GM21576 (cell line): Measurements from ENCODE around the gene KRTAP1-3.
"Not testable (repeated sequence)": the region's sequence is repeated elsewhere in the genome, so short reads cannot be mapped to it uniquely, and the experiment has no call there.

ENCODE experiments used
- ATAC-seq: cut with Tn5 transposase; IDR thresholded peaks from one replicate; pipeline ENCODE4 v1.9.1; 2021; ENCODE audit warnings: mild to moderate bottlenecking, moderate library complexity; ENCODE audit not compliant: unreplicated experiment

Gene KRTAP1-3

GRCh38 chr17:41054556-41054955 is 19.9 kb upstream of the KRTAP1-3 start:
- ATAC-seq: not testable (repeated sequence)

- no peak for ATAC-seq
Measured at GRCh38 chr17:41054025-41054424, 19.4 kb upstream of the KRTAP1-3 start.

GRCh38 chr17:41052566-41052965 is 17.9 kb upstream of the KRTAP1-3 start:
- ATAC-seq: no peak

- ATAC-seq: no peak
Measured at GRCh38 chr17:41049110-41049509, 14.4 kb upstream of the KRTAP1-3 start.

DNA sequence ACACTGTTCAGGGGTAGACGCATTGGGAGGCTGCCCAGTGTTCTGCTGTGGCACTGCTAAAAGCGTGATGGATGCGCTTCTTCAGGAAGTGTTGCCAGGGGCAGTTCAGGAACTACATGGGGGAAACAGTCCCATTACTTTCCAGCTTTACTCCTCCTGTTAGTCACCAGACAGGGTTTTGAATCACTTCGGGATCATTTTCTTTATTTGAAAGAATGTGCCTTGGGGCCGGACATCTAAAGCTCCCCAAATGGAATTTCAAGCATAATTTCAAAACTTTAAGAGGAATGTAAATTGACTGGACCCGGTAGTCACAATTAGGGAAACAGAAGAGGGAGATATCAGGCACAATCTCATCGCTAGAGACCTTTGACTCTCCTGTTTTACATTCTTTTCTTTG is 13.8 kb upstream of the KRTAP1-3 start:
- no peak for ATAC-seq

DNA sequence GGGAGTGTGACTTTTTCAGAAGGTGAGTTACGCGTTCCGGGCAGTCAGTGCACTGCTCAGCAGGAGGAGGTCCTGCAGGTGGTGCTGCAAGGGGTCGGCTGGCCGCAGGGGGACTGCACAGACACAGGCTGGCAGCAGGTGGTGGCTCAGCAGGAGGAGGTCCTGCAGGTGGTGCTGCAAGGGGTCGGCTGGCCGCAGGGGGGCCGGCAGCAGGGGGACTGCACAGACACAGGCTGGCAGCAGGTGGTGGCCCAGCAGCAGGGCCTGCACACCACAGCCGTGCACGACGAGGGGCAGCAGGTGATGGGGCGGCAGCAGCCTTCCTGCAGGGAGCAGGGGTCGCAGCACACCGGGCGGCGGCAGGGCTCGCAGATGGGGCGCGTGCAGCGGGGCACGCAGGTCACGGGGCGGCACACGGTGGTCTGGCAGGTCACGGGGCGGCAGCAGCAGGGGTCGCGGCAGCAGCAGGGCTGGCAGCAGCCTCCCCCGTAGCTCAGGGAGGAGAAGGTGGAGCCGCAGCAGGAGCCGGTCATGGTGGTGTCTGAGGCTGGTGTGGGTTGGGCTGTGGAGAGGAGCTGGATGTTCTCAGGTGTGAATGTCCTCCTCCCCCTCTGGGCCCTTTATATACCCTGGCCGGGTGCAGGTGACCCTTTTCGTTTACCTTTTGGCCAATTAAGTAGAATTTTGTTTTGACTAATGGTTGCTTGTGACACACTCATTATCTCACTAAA is 12.2 kb upstream of the KRTAP1-3 start, which contains the start of gene KRTAP2-1:
Gene KRTAP2-1, minus strand, starts transcription at position 582 of the 731 bp plus-strand sequence. Its CDS starts 49 bp downstream, at position 533.
- not testable (repeated sequence) for ATAC-seq

DNA sequence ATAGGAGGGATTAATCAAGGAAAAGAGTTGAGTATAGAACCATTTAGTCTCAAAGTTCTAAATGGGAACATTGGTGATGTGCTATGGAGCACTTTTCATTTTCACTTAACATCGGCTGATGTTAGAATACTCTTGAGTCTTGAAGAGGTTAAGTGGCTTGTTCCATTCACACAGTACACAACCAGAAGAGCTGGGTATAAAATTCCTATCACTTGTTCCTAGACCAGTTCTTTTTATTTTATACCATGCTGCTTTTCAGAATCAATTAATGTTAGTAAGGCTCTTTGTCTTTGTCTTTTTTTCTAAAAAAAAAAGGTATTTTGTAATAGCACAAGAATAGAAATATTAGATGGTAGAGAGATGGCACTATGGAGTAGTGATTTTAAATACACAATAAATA is 8.3 kb upstream of the KRTAP1-3 start:
- no peak for ATAC-seq

GRCh38 chr17:41040783-41041571 is 6.3 kb upstream of the KRTAP1-3 start, which contains the start of gene KRTAP1-1:
TSS of gene KRTAP1-1 (minus strand) at chr17:41041450. CDS start at chr17:41041397, 53 bp downstream.
- ATAC-seq: not testable (repeated sequence)

- ATAC-seq: no peak
Measured at GRCh38 chr17:41037853-41038350, 3.2 kb upstream of the KRTAP1-3 start.

DNA sequence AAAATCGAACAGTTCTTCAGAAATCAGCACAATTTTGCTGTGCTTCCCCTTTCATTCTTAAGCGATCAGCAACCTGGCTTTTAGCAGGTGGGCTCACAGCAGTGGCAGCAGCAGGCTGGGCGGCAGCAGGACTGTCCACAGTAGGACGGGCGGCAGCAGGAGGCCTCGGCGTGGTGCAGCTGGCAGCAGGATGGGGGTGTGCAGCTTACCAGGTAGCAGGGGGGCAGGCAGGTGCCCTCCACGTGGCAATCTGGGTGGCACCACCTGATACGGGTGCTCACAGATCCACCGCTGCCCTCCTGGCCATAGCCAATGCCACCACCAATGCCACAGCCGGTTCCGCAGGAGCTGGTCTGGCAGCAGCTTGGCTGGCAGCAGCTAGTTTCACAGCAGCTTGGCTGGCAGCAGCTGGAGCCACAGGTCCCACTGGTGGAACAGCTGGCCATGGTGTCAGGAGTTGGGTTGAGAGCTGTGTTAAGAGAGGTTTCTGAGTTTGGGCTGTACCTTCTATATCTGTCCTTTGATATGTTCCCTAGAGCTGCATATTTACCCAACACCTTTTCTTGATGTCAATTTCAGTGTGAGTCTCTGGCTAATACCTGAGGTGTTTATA is 4.9 kb downstream of the KRTAP1-3 start, which contains the start of gene KRTAP1-4:
Gene KRTAP1-4, minus strand, starts transcription at position 563 of the 613 bp plus-strand sequence. Its CDS starts 117 bp downstream, at position 446.
- ATAC-seq: no peak

DNA sequence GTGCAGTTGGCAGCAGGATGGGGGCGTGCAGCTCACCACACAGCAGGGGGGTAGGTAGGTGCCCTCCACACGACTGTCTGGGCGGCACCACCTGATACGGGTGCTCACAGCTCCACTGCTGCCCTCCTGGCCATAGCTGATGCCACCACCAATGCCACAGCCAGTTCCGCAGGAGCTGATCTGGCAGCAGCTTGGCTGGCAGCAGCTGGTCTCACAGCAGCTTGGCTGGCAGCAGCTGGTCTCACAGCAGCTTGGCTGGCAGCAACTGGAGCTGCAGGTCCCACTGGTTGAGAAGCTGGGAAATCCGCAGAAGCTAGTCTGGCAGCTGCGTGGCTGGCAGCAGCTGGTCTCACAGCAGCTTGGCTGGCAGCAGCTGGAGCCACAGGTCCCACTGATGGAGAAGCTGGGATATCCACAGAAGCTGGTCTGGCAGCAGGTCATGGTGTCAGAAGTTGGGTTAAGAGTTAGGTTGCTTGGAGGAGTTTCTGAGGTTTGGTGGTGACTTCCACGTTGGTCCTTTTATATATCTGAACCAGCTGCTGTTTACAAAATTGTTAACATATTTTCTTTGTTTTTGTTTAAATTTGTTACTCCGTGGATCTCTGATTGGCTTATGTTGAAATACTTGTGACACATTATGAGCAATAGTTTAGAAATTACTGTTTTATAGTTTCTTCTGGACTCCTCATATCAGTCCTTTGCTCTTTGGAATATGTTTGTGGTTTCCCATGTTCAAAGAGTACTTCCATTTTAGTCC is 7.8 kb downstream of the KRTAP1-3 start, which contains the start of gene KRTAP1-5:
Gene KRTAP1-5, minus strand, starts transcription at position 494 of the 757 bp plus-strand sequence. Its CDS starts 53 bp downstream, at position 441.
- no peak for ATAC-seq

DNA sequence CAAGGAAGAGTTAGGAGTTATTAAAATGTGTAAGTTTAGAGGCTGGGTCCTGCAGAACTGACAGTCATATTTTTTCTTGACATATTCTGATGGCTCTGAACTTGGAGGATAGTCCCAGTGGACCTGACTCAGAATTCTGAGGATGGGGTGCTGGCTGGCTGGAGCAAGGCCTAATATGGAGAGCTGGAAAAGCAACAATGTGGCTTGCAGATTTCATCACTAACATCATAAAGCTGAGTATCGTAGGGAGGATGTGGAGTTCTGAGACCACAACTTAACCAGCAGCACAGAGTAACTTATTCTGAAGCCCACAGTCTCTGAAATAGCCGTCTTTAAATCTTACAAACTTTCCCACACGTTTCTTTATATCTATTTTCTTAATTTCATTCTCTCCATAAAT is 10.0 kb downstream of the KRTAP1-3 start:
- no peak for ATAC-seq

GRCh38 chr17:41020336-41020735 is 14.3 kb downstream of the KRTAP1-3 start:
- ATAC-seq: no peak

DNA sequence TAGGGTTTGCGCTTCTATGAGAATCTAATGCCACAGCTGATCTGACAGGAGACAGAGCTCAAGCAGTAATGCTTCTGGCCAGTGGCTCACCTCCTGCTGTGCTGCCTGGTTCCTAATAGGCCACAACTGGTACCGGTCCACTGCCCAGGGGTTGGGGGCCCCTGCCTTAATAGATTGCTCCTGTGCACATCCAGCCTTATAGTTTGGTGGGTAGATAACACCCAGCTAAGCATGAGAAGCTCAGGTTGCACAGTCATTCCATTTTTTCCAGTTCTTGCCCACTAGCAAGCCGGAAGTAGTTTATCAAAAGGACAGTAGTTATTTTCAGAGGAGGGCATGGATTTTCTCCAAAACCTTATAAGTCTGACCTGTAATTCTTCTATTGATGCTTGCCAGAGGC is 15.3 kb downstream of the KRTAP1-3 start:
- no peak for ATAC-seq

DNA sequence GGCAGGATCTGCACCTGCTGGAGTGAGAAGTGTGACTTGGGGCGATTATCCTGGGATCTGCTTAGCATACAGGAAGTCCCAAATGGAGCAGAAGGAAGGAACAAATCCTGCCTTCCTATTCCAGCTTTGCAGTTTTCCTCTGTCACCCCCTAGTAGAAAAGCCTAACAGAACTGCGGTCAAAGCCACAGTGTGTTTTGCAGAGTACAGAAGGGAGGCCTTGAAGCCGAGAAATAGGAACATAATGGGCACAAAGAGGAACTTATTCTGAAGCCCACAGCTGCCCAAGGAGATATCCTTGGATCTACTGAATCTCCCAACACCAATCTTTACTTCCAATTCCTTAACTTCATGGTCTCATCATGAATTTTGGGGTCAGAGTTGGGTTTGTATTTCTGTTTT is 16.1 kb downstream of the KRTAP1-3 start:
- ATAC-seq: no peak

- ATAC-seq: no peak
Measured at GRCh38 chr17:41016578-41017215, 18.0 kb downstream of the KRTAP1-3 start.

DNA sequence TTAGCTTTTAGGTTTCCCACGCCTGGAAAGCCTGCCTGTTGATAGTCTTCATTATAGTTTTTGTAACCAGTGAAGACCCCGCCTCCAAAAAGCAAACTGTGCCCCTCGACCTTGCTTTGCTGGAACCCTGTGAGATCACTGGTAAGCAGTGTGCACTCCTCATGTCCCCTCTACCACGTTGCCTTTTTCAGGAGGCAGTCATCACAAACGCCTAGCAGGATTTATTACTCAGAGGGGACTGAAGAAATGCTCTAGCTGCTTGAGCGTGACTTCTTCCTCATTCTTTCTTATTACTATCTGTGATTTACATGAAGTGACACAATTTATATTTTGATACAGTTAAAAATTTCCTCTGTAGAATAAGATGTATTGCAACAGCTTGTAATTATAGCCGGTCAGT is 19.2 kb downstream of the KRTAP1-3 start:
- no peak for ATAC-seq

DNA sequence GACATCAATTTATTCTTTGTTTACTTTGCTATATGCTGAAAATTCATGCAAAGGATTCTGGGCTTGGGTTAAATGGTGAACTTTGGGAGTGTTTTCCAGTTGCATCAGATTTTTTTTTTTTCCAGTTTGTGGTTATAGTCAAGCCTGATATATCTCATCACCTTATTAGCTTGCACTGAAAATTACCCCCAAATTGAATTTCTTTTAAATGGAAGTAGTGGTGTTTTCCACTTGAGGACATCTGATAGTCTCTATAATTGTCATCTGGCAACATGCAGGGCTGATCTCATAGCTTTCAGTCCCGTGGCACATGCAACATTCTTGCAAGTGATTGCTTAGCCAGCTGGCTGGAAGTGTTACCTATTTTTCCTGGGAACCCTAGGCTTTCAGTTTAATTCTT is 21.1 kb downstream of the KRTAP1-3 start:
- no peak for ATAC-seq

DNA sequence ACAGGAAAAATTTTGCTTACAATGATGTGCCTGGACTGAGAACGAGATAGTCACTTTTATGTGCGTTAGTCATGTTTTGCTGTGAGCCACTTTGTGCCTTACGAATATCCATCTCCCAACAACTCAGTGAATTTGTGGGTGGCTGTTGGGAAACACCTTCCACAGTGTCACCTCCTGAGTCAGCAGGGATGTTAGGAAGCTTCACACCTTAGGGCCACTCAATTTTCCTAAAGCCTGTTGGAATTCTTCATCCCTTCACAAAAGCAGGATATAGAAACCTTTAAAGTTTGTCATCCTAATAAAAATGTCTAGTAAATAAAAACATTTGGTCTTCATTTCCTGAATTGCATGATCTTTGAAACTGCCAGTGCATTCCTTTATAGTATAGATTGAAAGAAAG is 21.5 kb downstream of the KRTAP1-3 start:
- no peak for ATAC-seq
